GM10847 (cell line): Measurements from ENCODE around the gene NGEF.

ENCODE experiments used
- POLR2A ChIP-seq: IDR thresholded peaks from 2 replicates; pipeline ENCODE4 v1.6.1; 2011; ENCODE audit not compliant: insufficient read length; ENCODE audit errors: extremely low read depth

The NGEF gene

DNA sequence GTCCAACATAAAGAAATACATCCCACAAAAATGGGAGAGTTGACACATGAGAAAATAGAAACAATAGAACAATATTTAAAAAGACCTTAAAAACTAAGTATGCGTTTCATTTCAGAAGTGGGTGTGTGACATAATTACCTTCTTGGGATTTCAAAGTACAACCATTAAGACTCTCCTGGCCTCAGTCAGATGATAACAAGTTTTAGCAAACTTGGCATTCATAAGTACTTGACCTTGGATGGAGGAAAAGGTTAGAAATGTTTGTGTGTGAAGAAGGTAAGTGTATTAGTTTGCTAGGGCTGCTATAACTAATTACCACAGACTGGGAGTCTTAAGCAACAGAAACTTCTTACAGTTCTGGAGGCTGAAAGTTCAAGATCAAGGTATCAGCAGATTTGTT lies 4.9 kb upstream of the NGEF start:
- TF ChIP-seq POLR2A: no peak

GRCh38 chr2:233015019-233015645 lies 2.1 kb upstream of the NGEF start:
- TF ChIP-seq POLR2A: no peak

GRCh38 chr2:233013650-233014049 lies 594 bp upstream of the NGEF start:
- TF ChIP-seq POLR2A: no peak

DNA sequence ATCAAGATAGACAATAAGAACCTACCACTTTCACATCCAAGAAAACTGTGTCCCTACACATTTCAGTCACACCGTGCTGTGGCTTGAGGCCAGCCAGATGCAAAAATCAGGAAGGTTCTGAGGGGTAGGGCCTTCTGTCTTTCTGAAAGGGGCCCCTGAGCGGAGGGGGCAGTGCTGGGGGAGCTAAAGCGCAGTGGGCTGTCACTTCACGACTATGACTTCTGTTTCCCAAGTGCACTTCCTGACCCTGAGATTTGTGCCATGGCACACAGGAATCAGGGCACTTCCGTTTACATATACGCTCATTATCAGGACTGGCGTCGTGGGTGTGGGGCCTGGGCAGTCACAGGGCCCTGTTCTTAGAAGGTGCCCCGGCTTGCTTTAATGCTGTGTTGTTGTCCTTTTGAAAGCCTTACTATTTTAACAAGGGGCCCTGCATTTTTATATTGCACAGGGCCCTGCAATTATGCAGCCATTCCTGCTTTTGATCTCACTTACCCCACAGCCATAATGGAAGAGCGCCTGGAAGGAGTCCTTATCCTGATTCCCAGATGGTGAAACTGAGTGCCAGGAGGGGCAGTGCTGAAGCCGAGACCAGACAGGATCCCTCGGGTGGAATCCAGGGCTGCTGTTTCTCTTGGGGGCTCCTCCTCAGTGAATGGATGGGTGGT lies 620 bp downstream of the NGEF start:
- no peak for TF ChIP-seq POLR2A

DNA sequence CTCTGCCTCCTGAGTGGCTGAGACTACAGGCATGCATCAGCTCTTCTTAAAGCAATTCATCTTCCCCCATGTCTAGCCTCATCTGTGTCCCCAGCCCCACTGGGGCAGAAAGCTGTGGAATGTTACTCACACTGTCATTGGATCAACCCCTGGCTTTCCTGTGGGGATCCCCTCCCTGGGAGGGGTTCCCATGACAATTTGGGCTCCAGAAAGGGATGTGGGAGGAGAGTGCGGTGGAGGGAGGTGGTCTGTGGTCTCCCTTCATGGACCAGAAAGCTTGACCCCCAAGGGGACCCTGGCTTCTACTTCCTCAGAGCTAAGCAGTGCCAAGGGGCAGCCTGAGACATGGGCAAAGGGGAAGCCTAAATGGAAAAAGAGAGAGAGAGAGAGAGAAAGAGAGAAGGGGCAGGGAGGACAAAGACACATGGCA lies 1.3 kb downstream of the NGEF start:
- no peak for TF ChIP-seq POLR2A

GRCh38 chr2:233011268-233011650 lies 1.8 kb downstream of the NGEF start:
- no peak for TF ChIP-seq POLR2A

DNA sequence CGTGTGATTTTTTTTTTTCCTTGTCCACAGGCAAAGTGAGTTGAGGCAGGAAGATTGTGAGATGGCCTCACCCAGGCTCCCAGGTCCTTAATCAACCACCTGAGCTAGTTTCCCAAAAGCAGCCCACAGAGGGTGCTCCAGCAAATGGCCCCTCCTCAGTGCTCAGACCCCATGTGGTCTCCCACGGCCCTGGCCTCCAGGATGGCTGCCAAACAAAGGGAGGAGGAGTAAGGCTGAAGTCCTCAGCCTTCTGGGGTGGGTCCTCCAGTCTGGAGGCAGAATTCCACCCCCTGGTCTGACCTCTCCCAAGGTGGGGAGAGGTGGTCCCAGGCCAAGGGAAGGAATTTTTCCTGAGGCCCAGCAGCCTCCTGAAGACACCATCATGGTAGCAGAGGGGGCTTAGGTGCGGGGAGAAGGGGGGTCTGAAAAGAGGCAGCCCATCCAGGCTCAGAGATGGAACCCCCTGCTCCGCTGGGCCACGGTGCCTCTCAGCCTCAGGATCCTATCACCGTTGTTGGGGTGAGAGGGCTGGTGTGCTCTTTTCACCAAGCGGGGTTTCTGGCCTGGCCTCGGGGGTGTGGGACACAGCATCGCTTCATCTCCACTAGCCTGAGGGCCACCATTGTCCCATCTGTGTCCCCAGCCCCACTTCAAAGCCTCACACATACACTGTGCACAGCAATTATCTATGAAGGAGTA lies 2.3 kb downstream of the NGEF start:
- TF ChIP-seq POLR2A: no peak

DNA sequence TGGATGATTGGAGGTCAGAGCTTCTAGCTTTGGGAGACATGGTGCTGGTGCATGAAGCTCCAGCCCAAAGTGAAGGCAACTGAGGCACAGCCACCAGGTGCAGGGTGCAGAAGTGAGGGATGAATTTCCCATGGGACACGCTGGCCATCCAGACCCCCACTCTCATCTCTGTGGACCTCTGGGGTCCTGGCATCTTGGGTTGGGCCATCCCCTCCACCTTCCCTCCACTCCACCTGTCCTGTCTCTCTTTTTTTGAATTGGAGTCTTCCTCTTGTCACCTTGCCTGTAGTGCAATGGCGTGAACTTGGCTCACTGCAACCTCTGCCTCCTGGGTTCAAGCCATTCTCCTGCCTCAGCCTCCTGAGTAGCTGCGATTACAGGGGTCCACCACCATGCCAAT lies 3.4 kb downstream of the NGEF start:
- TF ChIP-seq POLR2A: no peak

DNA sequence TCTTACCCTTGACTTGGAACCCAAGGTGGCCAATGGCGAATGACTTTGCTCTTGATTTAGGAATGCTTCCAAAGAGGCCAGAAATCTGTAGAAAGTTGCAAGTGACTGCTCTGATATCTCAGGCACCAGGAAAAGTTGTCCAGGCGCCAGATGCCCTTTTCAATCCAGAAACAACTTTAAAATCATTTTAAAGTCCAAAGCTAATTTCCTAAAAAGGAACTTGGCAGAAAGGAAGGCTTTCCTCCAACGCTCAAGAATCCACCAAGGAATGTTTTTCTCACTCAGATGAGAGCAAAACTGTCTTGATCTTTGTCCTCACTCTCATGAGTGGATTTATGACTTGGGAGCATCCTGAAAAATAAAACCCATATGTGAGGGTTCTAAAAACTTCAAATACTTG lies 5.3 kb downstream of the NGEF start:
- TF ChIP-seq POLR2A: no peak

- TF ChIP-seq POLR2A: no peak
Measured at GRCh38 chr2:233007270-233007669, 5.8 kb downstream of the NGEF start.

DNA sequence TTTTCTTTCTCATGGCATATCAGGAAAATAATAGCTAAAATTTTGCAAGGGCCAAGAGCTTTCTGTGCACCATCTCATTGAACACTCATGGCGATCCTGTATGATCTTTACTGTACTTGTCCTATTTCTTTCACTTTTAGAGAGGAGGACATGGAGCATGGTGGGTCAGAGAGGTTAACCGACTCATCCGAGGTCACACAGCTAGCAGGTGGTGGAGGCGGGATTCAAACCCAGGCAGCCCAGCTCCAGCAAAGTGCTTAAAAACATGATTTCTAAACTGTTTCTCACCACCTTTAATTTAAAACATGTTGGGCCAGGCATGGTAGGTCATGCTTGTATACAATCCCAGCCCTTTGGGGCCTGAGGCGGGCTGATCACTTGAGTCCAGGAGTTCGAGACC lies 6.4 kb downstream of the NGEF start:
- TF ChIP-seq POLR2A: no peak

DNA sequence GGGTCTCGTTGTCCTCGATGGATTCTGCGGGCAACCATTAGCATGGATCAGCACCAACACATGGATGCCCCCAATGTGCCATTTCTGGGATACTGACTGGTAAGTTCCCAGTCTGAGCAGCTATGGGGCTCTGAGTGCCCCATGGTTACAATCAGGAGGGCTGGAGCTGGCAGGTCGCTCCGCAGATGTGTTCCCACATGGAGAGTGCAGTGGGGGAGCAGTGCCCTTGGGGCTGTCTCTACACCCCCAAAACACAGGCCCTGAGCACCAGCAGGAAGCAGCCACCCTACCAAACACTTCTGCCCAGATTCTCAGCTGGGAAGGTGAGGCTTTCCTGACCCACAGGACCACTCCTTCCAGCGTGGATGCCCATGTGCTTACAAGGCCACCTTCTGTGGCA lies 8.0 kb downstream of the NGEF start:
- TF ChIP-seq POLR2A: no peak

GRCh38 chr2:233003658-233004555 lies 9.1 kb downstream of the NGEF start:
- TF ChIP-seq POLR2A: no peak

- TF ChIP-seq POLR2A: no peak
Measured at GRCh38 chr2:233002829-233003657, 10.0 kb downstream of the NGEF start.
